H9 (cell line): Measurements from ENCODE around the gene SNTG2. TPM values are rescaled to one million over a fixed set of nuclear protein-coding genes. Genes with fewer than 3 reads are reported as not detected.

Source experiments
- DNase-seq: peaks from one replicate; pipeline ENCODE4 v3.0.0-alpha.2; 2017
- H2AFZ ChIP-seq: one replicate; pipeline ENCODE4 v1.6.1; 2013; ENCODE audit warnings: mild to moderate bottlenecking, low read length, control low read depth, moderate library complexity
- H2AK5ac ChIP-seq: 2 replicates; pipeline ENCODE4 v1.6.1; 2013; ENCODE audit warnings: low read length, control low read depth, mixed read lengths; ENCODE audit not compliant: insufficient read length
- H2BK120ac ChIP-seq: one replicate; pipeline ENCODE4 v1.6.1; 2013; ENCODE audit warnings: low read depth, mild to moderate bottlenecking, low read length, control low read depth, inconsistent platforms; ENCODE audit not compliant: poor library complexity, severe bottlenecking
- H2BK12ac ChIP-seq: 2 replicates; pipeline ENCODE4 v1.6.1; 2013; ENCODE audit warnings: low read length, control low read depth, mixed read lengths, low read depth; ENCODE audit not compliant: insufficient read length
- H2BK15ac ChIP-seq: 2 replicates; pipeline ENCODE4 v1.6.1; 2013; ENCODE audit warnings: low read depth, low read length, control low read depth
- H2BK20ac ChIP-seq: one replicate; pipeline ENCODE4 v1.6.1; 2013; ENCODE audit warnings: low read depth, mild to moderate bottlenecking, low read length, control low read depth, inconsistent platforms; ENCODE audit not compliant: poor library complexity, severe bottlenecking
- H2BK5ac ChIP-seq: 2 replicates; pipeline ENCODE4 v1.6.1; 2013; ENCODE audit warnings: low read length, control low read depth, mixed read lengths; ENCODE audit not compliant: insufficient read length
- H3K14ac ChIP-seq: 2 replicates; pipeline ENCODE4 v1.6.1; 2013; ENCODE audit warnings: low read length, control low read depth; ENCODE audit not compliant: insufficient read depth
- H3K18ac ChIP-seq: 2 replicates; pipeline ENCODE4 v1.6.1; 2013; ENCODE audit warnings: low read depth, mild to moderate bottlenecking, mixed read lengths, low read length, control low read depth; ENCODE audit not compliant: insufficient read length
- H3K23ac ChIP-seq: 2 replicates; pipeline ENCODE4 v1.6.1; 2013; ENCODE audit warnings: low read length, control low read depth, mixed read lengths, low read depth; ENCODE audit not compliant: insufficient read length
- H3K23me2 ChIP-seq: 2 replicates; pipeline ENCODE4 v1.6.1; 2013; ENCODE audit warnings: low read depth, mild to moderate bottlenecking, mixed read lengths, low read length, control low read depth; ENCODE audit not compliant: insufficient read length, poor library complexity, severe bottlenecking
- H3K27ac ChIP-seq: 2 replicates; pipeline ENCODE4 v1.5.1; 2013; ENCODE audit warnings: low read length, control low read depth, mixed read lengths, low read depth; ENCODE audit not compliant: insufficient read length
- H3K27me3 ChIP-seq: 2 replicates; pipeline ENCODE4 v1.6.1; 2013; ENCODE audit warnings: low read length, control low read depth, inconsistent platforms; ENCODE audit not compliant: insufficient read depth
- H3K4ac ChIP-seq: 2 replicates; pipeline ENCODE4 v1.6.1; 2013; ENCODE audit warnings: low read depth, mild to moderate bottlenecking, control low read depth, inconsistent platforms, low read length, moderate library complexity
- H3K4me1 ChIP-seq: 2 replicates; pipeline ENCODE4 v1.6.1; 2013; ENCODE audit warnings: low read length, control low read depth, inconsistent platforms; ENCODE audit not compliant: insufficient read depth
- H3K4me2 ChIP-seq: 2 replicates; pipeline ENCODE4 v1.6.1; 2013; ENCODE audit warnings: low read length, control low read depth, mixed read lengths; ENCODE audit not compliant: insufficient read length, insufficient read depth
- H3K56ac ChIP-seq: 2 replicates; pipeline ENCODE4 v1.6.1; 2013; ENCODE audit warnings: low read depth, mild to moderate bottlenecking, mixed read lengths, low read length, control low read depth; ENCODE audit not compliant: insufficient read length
- H3K79me1 ChIP-seq: 2 replicates; pipeline ENCODE4 v1.6.1; 2013; ENCODE audit warnings: low read depth, mild to moderate bottlenecking, moderate library complexity, low read length, control low read depth, inconsistent platforms; ENCODE audit not compliant: insufficient read depth, poor library complexity, severe bottlenecking
- H3K79me2 ChIP-seq: 2 replicates; pipeline ENCODE4 v1.6.1; 2013; ENCODE audit warnings: low read length, control low read depth, inconsistent platforms; ENCODE audit not compliant: insufficient read depth
- H3K9ac ChIP-seq: 2 replicates; pipeline ENCODE4 v1.6.1; 2013; ENCODE audit warnings: low read length, control low read depth, mixed read lengths; ENCODE audit not compliant: insufficient read length; ENCODE audit errors: extremely low read depth
- H3K9me3 ChIP-seq: one replicate; pipeline ENCODE4 v1.6.1; 2013; ENCODE audit warnings: low read depth, low read length, inconsistent platforms; ENCODE audit not compliant: control insufficient read depth
- H3T11ph ChIP-seq: one replicate; pipeline ENCODE4 v1.6.1; 2013; ENCODE audit warnings: mild to moderate bottlenecking, low read length, control low read depth, inconsistent platforms
- H4K20me1 ChIP-seq: one replicate; pipeline ENCODE4 v1.6.1; 2013; ENCODE audit not compliant: control insufficient read depth, insufficient read length, insufficient read depth
- H4K5ac ChIP-seq: 2 replicates; pipeline ENCODE4 v1.6.1; 2013; ENCODE audit warnings: low read depth, mild to moderate bottlenecking, mixed read lengths, low read length, control low read depth; ENCODE audit not compliant: insufficient read length
- H4K8ac ChIP-seq: replicated peaks from 2 replicates; pipeline ENCODE4 v1.6.1; 2013; ENCODE audit warnings: low read length, control low read depth, mixed read lengths, low read depth; ENCODE audit not compliant: insufficient read length
- H4K91ac ChIP-seq: 2 replicates; pipeline ENCODE4 v1.6.1; 2013; ENCODE audit warnings: low read depth, mild to moderate bottlenecking, moderate library complexity, mixed read lengths, low read length, control low read depth; ENCODE audit not compliant: insufficient read length
- H3K27ac Mint-ChIP-seq, 3 experiments: 2 replicates in 2 of 3; 3 replicates in 1 of 3; pipeline ENCODE4 v1.8.0; 2020 to 2021; ENCODE audit warnings: mixed read lengths in 3 of 3, mild to moderate bottlenecking in 1 of 3, moderate library complexity in 1 of 3
- H3K27me3 Mint-ChIP-seq: 2 replicates; pipeline ENCODE4 v1.8.0; 2021; ENCODE audit warnings: low read depth, mild to moderate bottlenecking, moderate library complexity, mixed read lengths
- H3K36me3 Mint-ChIP-seq, 3 experiments: 2 replicates in 2 of 3; 3 replicates in 1 of 3; pipeline ENCODE4 v1.8.0; 2020 to 2021; ENCODE audit warnings: low read depth in 3 of 3, mixed read lengths in 3 of 3; ENCODE audit not compliant: insufficient read depth in 1 of 3
- H3K4me1 Mint-ChIP-seq, 2 experiments: 2 replicates each; pipeline ENCODE4 v1.8.0; 2020; ENCODE audit warnings: mixed read lengths in 2 of 2
- H3K4me3 Mint-ChIP-seq, 2 experiments: 2 replicates in 1 of 2; 3 replicates in 1 of 2; pipeline ENCODE4 v1.8.0; 2020 to 2021; ENCODE audit warnings: mild to moderate bottlenecking in 2 of 2, mixed read lengths in 2 of 2, moderate library complexity in 1 of 2
- H3K9me3 Mint-ChIP-seq, 2 experiments: 2 replicates in 1 of 2; 3 replicates in 1 of 2; pipeline ENCODE4 v1.8.0; 2020; ENCODE audit warnings: mild to moderate bottlenecking in 2 of 2, mixed read lengths in 2 of 2, moderate library complexity in 1 of 2
- CTCF ChIP-seq: fragments of 200-600 bp; sonication (generic); conservative IDR thresholded peaks from 3 replicates; pipeline ENCODE4 v1.8.0; 2021; ENCODE audit warnings: antibody characterized with exemption, mild to moderate bottlenecking
- WGBS: extraction: QIAGEN DNeasy Blood & Tissue Kit; methylation state at CpG from one replicate; pipeline ENCODE4 v1.1.7; 2013; ENCODE audit warnings: missing lambda C conversion rate, low lambda C conversion rate, mixed read lengths; ENCODE audit not compliant: insufficient read length; ENCODE audit errors: extremely low coverage; 5-methylcytosine and 5-hydroxymethylcytosine counted together
- total RNA-seq: library from RNA; stranded (reverse); gene quantifications from 2 replicates; pipeline ENCODE4 v1.2.1, GENCODE V29; 2021

Gene SNTG2
- total RNA-seq, 1 experiment from 2014 or later, result 13.2 TPM

DNA sequence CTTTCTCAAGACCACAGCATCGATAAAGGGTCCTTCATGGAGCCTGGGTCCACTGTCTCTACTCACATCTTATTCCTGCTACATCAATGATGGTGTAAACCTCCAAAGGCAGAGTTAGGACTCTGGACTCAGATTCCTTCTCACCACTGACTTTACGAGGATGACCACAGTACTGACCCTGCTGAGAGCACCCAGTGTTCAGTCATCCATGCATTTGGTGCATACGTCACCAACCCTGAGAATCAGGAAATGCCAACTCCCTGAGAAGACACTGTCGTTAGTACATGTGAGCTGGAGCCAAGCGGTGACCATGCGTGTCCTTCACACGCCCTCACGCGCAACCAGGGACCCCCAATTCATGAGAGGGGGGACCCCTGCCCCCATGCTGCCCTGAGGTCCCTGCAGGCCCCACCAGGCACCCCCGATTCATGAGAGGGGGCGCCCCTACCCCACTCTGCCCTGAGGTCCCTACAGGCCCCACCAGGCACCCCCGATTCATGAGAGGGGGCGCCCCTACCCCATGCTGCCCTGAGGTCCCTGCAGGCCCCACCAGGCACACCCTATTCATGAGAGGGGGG, 284.2 kb downstream of the SNTG2 start:
- H3K18ac ChIP-seq, result no peak overlapping the region
- no peaks in the 10 kb centered on the region for H4K20me1 ChIP-seq
- WGBS, result no CpG with 5 or more reads among the region's 13 CpGs
- H3T11ph ChIP-seq, result no peak overlapping the region
- no peak overlapping the region for H2BK15ac ChIP-seq
- H4K91ac ChIP-seq, result no peak overlapping the region
- no peak overlapping the region for H3K14ac ChIP-seq
- no peak overlapping the region for H4K8ac ChIP-seq
- TF ChIP-seq CTCF, result no peak
- H2BK12ac ChIP-seq, result no peak overlapping the region
- H2BK5ac ChIP-seq, result no peak overlapping the region
- H3K4me1 ChIP-seq, result no peaks in the 10 kb centered on the region; the same call in 1 of the 2 replicates
- no peaks in the 10 kb centered on the region for H3K23me2 ChIP-seq
- Mint-ChIP-seq H3K27ac (no peak overlapping the region), H3K36me3 (peaks cover 10 to 14% (median 13%) of the 10 kb centered on the region in 3 experiments; a peak in 6 of 7 replicates), H3K27me3 (no peaks in the 10 kb centered on the region; the same call in 1 of the 2 replicates), H3K9me3 (peaks cover 11 to 13% of the 10 kb centered on the region in 2 experiments), H3K4me3 (no peak overlapping the region), H3K4me1 (peaks cover 8 to 10% of the 10 kb centered on the region in 2 experiments)
- H3K4ac ChIP-seq, result no peak overlapping the region
- H2BK20ac ChIP-seq, result no peak overlapping the region
- H2BK120ac ChIP-seq, result no peak overlapping the region
- H3K79me1 ChIP-seq, result no peaks in the 10 kb centered on the region
- H3K9ac ChIP-seq, result no peak overlapping the region
- no peak for DNase-seq
- H3K56ac ChIP-seq, result no peak overlapping the region
- peaks cover 8% of the 10 kb centered on the region for H3K9me3 ChIP-seq
- no peak overlapping the region for H3K4me2 ChIP-seq
- no peak overlapping the region for H3K27ac ChIP-seq
- no peak overlapping the region for H4K5ac ChIP-seq
- no peaks in the 10 kb centered on the region for H3K79me2 ChIP-seq
- no peak overlapping the region for H2AK5ac ChIP-seq
- H2AFZ ChIP-seq, result no peak overlapping the region
- no peak overlapping the region for H3K23ac ChIP-seq
- no peaks in the 10 kb centered on the region for H3K27me3 ChIP-seq
